ENCODE data around the gene TIMM8B. TPM values are rescaled to one million over a fixed set of nuclear protein-coding genes. Genes with fewer than 3 reads are reported as not detected.
A peak's percentile ranks its signal among the peaks of the same experiment; 100 is the strongest.

TIMM8B gene
- total and polyA plus RNA-seq, 7 donors: 84.3 to 152 (median 93.3) TPM

DNA sequence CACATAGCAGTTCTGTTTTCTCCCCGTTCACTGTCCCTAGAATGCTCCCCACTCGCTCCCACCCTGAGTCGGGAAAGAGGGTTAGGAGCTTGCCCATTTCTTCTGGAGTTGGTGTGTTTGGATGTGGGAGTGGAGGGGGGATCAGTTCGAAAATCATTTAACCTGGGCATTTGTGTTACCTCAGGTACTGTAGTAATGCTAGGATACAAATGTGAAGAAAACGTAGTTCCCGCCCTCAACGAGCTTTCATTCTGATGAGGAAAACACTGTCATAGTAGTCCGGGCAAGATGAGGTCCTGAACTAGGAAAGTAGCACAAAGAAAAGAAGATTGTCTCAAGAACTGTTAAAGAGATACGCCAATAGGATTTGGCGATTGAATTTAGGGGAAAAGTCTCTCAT is 656 bp upstream of the TIMM8B start:
- DNase-seq: no peak
- peaks cover 41% of the 10 kb centered on the region for H3K4me1 ChIP-seq
- ATAC-seq: peak; percentile 3 to 30 (median 10)

DNA sequence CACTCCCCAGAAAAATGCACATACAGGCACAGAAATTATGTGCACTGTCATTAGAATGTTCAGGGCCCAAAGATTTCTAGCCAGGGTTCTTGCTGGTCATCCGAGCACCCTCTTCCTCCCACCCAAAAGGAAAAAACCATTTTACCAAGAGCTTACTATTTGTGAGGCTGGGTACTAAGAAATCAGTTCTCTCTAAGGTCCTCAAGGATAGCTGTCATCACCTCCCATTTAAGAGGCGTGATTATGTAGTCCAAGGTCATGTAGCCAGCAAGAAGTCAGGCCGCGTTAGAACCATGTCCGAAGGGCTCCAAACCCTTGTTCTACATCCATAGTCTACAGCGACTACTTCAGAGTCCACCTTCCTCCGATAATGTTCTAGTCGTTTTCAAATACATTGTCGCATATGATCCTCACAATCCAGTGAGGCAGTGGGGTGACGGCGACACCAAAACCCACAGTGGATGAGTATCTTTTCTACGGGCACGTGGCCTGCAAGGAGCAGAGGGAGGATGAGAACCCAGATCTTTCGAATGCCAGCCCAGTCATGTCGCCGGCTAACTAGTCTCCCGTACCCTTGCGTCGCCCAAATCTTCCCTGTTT is 634 bp downstream of the TIMM8B start:
- Histone ChIP-seq H3K4me1 (peaks cover 38% of the 10 kb centered on the region), H3K27ac (peak overlapping the region; percentile 88), H3K9me3 (no peaks in the 10 kb centered on the region), H3K27me3 (ENCODE audit: insufficient read depth in 3 of 3, low read length in 2 of 3) (no peaks in the 10 kb centered on the region), H3K36me3 (ENCODE audit: insufficient read depth in 1 of 2, low read depth in 1 of 2) (peaks cover 11 to 78% of the 10 kb centered on the region in 2 donors), H3K4me3 (peak overlapping the region; percentile 93)
- WGBS, 3 donors: 2 to 4% (median 3%) methylated on average over 19 of the region's 19 CpGs
- intact Hi-C loops (cut with DNase I): loop anchor here in 1 of 2 donors (5.0 kb wide), 1 partner anchor 159 kb away; no protein-coding TSS in a partner anchor
- DNase-seq (peak in 1 of 2 donors; percentile 20), ATAC-seq (peak; percentile 37 to 65 (median 53))
- TF ChIP-seq, protein P1, sequence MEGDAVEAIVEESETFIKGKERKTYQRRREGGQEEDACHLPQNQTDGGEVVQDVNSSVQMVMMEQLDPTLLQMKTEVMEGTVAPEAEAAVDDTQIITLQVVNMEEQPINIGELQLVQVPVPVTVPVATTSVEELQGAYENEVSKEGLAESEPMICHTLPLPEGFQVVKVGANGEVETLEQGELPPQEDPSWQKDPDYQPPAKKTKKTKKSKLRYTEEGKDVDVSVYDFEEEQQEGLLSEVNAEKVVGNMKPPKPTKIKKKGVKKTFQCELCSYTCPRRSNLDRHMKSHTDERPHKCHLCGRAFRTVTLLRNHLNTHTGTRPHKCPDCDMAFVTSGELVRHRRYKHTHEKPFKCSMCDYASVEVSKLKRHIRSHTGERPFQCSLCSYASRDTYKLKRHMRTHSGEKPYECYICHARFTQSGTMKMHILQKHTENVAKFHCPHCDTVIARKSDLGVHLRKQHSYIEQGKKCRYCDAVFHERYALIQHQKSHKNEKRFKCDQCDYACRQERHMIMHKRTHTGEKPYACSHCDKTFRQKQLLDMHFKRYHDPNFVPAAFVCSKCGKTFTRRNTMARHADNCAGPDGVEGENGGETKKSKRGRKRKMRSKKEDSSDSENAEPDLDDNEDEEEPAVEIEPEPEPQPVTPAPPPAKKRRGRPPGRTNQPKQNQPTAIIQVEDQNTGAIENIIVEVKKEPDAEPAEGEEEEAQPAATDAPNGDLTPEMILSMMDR (IDR thresholded peaks at IDR 0.05): no peak

More for the DNA sequence above, 656 bp upstream of the TIMM8B start:
- no peaks in the 10 kb centered on the region for H3K27me3 ChIP-seq (ENCODE audit: insufficient read depth in 3 of 3, low read length in 2 of 3)
- peak overlapping the region; percentile 93 for H3K4me3 ChIP-seq
- H3K36me3 ChIP-seq (ENCODE audit: insufficient read depth in 1 of 2, low read depth in 1 of 2): peaks cover 16 to 78% of the 10 kb centered on the region in 2 donors
- no peaks in the 10 kb centered on the region for H3K9me3 ChIP-seq
- intact Hi-C loops (cut with DNase I): loop anchor here in 1 of 2 donors (5.0 kb wide), 1 partner anchor 160 kb away; no protein-coding TSS in a partner anchor
- peak overlapping the region; percentile 88 for H3K27ac ChIP-seq
- 13 to 16% (median 14%) methylated on average over 10 of the region's 10 CpGs for WGBS, 3 donors
- TF ChIP-seq, protein P1 (IDR thresholded peaks at IDR 0.05): no peak

DNA sequence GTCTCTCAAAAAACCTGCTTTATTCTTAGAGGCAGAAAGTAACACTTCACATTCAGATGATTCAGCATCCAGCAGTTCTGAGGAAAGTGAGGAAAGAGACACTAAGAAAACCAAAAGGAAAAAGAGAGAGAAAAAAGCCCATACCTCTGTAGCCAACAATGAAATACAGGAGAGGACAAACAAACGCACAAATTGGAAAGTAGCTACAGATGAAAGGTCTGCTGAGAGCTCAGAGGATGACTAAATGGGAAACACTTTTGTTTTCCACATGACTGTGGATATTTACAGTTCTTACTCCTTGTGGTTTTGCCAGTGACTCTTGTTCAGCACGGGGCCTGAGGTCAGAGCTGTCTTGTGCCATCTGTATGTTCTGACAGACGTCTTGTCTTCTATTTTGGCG is 3.8 kb downstream of the TIMM8B start:
- Histone ChIP-seq H3K4me1 (peaks cover 12% of the 10 kb centered on the region), H3K36me3 (ENCODE audit: insufficient read depth in 1 of 2, low read depth in 1 of 2) (peaks cover 24 to 78% of the 10 kb centered on the region in 2 donors), H3K9me3 (no peaks in the 10 kb centered on the region), H3K4me3 (no peak overlapping the region), H3K27ac (peak overlapping the region; percentile 88), H3K27me3 (ENCODE audit: insufficient read depth in 3 of 3, low read length in 2 of 3) (no peaks in the 10 kb centered on the region)
- TF ChIP-seq, protein P1 (IDR thresholded peaks at IDR 0.05): no peak
- peak; percentile 51 to 62 (median 56) for ATAC-seq
- 39 to 52% (median 44%) methylated on average over 4 of the region's 4 CpGs for WGBS, 3 donors
- intact Hi-C loops (cut with DNase I): no loop called here
- DNase-seq: no peak

DNA sequence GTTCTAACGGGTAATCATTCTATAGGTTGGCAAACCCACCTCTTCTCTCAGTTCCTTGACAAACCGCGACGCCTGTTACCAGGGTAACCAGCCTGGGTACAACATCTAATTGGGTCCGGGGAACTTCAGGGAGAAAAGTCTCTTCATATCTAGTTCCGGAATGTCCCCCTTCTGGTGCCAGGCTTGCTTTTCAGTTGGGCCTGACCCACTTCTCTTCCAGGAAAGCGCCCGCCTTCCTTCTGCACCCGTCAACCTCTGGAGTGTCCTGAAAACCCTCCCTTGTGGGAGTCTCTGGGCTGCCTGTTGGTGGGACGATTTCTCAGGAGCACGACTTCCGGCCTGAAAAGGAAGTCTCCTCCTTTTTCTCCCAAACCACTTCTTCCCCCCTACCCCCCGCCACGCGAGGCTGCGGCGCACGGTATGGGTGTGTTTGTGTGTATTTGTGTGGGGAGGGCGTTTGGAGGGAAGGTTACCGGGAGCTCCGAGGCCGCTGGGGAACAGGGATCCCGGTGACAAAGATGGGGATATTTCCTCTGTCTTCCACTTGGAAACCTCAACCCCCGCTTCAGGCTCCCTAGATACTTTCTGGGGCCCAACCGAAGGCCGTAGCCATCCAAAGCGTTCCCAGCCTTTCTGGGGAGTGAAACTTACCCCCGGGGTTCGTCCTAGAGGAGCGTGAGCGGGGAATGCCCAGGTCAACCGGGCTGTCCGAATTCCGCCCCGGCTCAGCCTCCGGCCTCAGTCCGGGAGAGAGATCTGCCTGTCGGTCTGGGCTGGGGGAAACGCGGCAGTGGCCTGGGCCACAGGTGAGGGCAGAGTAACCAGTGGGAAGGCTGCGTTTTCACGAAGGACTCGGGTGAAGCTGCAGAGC is 12.4 kb downstream of the TIMM8B start, which contains the start of the genes NKAPD1 and PIH1D2:
NKAPD1 (plus strand) TSS at position 359 of the 871 bp plus-strand sequence. CDS start 1,276 bp downstream, outside the sequence.
PIH1D2 (minus strand) TSS at position 77 of the 871 bp plus-strand sequence. CDS start 843 bp downstream, outside the sequence.
- peak; percentile 73 to 84 for DNase-seq
- peak within 1 kb of the TSS; percentile 94 for H3K27ac ChIP-seq
- TF ChIP-seq, protein P1 (IDR thresholded peaks at IDR 0.05): no peak
- peaks cover 9 to 42% of the 10 kb centered on the region in 2 donors for H3K36me3 ChIP-seq (ENCODE audit: insufficient read depth in 1 of 2, low read depth in 1 of 2)
- peak within 1 kb of the TSS; percentile 92 for H3K4me3 ChIP-seq
- 0% methylated on average over 41 to 43 of the region's 43 CpGs for WGBS, 3 donors
- no peaks in the 10 kb centered on the region for H3K27me3 ChIP-seq (ENCODE audit: insufficient read depth in 3 of 3, low read length in 2 of 3)
- intact Hi-C loops (cut with DNase I): loop anchor here in 1 of 2 donors (5.0 kb wide), 1 partner anchor 47 kb away; the partner anchor contains the start of gene DLAT
- H3K9me3 ChIP-seq: no peaks in the 10 kb centered on the region
- H3K4me1 ChIP-seq: peaks cover 14% of the 10 kb centered on the region
- peak; percentile 85 to 95 (median 88) for ATAC-seq
